HEK293 (cell line): Measurements from ENCODE around the gene CCDC14.
"Not testable (repeated sequence)": the region's sequence is repeated elsewhere in the genome, so short reads cannot be mapped to it uniquely, and the experiment has no call there.

ENCODE experiments used
- KLF10 ChIP-seq: fragments of 450-650 bp; IDR thresholded peaks from 2 replicates; pipeline ENCODE4 v1.5.1; 2018; ENCODE audit warnings: missing biosample characterization, mild to moderate bottlenecking, missing genetic modification characterization
- ZNF701 ChIP-seq: fragments of 450-650 bp; formaldehyde crosslinking; IDR thresholded peaks from 2 replicates; pipeline ENCODE4 v1.5.1; 2016; ENCODE audit warnings: missing biosample characterization, missing genetic modification characterization
- ZNF76 ChIP-seq: fragments of 450-650 bp; formaldehyde crosslinking; IDR thresholded peaks from 2 replicates; pipeline ENCODE4; 2016; ENCODE audit warnings: low read depth, missing biosample characterization, missing genetic modification characterization, borderline replicate concordance
- TF ChIP-seq, protein P1 (sequence below): fragments of 450-650 bp; formaldehyde crosslinking; IDR thresholded peaks from 2 replicates; pipeline ENCODE4 v1.5.1; 2016; ENCODE audit warnings: missing biosample characterization, missing genetic modification characterization
- TF ChIP-seq, protein P2 (sequence below): fragments of 450-650 bp; formaldehyde crosslinking; IDR thresholded peaks from 2 replicates; pipeline ENCODE4; 2016; ENCODE audit warnings: missing biosample characterization, missing genetic modification characterization
- TF ChIP-seq, protein P3 (sequence below): fragments of 450-650 bp; formaldehyde crosslinking; IDR thresholded peaks from 2 replicates; pipeline ENCODE4 v1.5.1; 2017; ENCODE audit warnings: missing biosample characterization, missing genetic modification characterization
- TF ChIP-seq, protein P4 (sequence below): fragments of 450-650 bp; formaldehyde crosslinking; IDR thresholded peaks from 2 replicates; pipeline ENCODE4 v1.5.1; 2016; ENCODE audit warnings: missing biosample characterization, missing genetic modification characterization

DNA sequence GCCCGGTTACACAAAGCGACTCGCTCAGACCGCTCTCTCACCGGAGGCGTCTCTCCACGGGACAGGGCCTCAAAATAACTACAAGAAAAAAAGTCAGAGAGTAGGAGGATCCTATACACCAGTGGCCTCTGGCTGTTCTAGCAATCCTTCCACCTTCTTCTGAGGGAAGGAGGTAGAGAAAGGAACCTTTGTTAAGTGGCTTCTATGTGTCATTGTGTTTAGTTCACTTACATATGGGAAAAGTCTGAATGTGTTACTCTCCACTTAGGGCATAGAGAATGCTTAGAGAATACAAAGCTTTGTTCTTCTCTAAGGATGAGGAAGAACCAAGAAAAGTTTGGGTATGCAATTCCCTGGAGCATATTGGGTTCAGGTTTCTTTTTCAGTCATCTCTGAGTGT is 15.9 kb upstream of the CCDC14 start:
- TF ChIP-seq, protein P1, sequence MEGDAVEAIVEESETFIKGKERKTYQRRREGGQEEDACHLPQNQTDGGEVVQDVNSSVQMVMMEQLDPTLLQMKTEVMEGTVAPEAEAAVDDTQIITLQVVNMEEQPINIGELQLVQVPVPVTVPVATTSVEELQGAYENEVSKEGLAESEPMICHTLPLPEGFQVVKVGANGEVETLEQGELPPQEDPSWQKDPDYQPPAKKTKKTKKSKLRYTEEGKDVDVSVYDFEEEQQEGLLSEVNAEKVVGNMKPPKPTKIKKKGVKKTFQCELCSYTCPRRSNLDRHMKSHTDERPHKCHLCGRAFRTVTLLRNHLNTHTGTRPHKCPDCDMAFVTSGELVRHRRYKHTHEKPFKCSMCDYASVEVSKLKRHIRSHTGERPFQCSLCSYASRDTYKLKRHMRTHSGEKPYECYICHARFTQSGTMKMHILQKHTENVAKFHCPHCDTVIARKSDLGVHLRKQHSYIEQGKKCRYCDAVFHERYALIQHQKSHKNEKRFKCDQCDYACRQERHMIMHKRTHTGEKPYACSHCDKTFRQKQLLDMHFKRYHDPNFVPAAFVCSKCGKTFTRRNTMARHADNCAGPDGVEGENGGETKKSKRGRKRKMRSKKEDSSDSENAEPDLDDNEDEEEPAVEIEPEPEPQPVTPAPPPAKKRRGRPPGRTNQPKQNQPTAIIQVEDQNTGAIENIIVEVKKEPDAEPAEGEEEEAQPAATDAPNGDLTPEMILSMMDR (tag by site-specific recombination): not testable (repeated sequence)
- TF ChIP-seq, protein P2, sequence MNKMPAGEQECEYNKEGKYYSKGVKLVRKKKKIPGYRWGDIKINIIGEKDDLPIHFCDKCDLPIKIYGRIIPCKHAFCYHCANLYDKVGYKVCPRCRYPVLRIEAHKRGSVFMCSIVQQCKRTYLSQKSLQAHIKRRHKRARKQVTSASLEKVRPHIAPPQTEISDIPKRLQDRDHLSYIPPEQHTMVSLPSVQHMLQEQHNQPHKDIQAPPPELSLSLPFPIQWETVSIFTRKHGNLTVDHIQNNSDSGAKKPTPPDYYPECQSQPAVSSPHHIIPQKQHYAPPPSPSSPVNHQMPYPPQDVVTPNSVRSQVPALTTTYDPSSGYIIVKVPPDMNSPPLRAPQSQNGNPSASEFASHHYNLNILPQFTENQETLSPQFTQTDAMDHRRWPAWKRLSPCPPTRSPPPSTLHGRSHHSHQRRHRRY (tag by site-specific recombination): not testable (repeated sequence)
- TF ChIP-seq, protein P3, sequence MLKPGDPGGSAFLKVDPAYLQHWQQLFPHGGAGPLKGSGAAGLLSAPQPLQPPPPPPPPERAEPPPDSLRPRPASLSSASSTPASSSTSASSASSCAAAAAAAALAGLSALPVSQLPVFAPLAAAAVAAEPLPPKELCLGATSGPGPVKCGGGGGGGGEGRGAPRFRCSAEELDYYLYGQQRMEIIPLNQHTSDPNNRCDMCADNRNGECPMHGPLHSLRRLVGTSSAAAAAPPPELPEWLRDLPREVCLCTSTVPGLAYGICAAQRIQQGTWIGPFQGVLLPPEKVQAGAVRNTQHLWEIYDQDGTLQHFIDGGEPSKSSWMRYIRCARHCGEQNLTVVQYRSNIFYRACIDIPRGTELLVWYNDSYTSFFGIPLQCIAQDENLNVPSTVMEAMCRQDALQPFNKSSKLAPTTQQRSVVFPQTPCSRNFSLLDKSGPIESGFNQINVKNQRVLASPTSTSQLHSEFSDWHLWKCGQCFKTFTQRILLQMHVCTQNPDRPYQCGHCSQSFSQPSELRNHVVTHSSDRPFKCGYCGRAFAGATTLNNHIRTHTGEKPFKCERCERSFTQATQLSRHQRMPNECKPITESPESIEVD (tag by site-specific recombination): not testable (repeated sequence)
- TF ChIP-seq, protein P4, sequence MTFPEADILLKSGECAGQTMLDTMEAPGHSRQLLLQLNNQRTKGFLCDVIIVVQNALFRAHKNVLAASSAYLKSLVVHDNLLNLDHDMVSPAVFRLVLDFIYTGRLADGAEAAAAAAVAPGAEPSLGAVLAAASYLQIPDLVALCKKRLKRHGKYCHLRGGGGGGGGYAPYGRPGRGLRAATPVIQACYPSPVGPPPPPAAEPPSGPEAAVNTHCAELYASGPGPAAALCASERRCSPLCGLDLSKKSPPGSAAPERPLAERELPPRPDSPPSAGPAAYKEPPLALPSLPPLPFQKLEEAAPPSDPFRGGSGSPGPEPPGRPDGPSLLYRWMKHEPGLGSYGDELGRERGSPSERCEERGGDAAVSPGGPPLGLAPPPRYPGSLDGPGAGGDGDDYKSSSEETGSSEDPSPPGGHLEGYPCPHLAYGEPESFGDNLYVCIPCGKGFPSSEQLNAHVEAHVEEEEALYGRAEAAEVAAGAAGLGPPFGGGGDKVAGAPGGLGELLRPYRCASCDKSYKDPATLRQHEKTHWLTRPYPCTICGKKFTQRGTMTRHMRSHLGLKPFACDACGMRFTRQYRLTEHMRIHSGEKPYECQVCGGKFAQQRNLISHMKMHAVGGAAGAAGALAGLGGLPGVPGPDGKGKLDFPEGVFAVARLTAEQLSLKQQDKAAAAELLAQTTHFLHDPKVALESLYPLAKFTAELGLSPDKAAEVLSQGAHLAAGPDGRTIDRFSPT: not testable (repeated sequence)
- TF ChIP-seq ZNF76 (tag by site-specific recombination); KLF10; ZNF701: not testable (repeated sequence)
